ENCODE results near the gene IFNB1. TPM values are rescaled to one million over a fixed set of nuclear protein-coding genes. Genes with fewer than 3 reads are reported as not detected.

IFNB1 gene
- total RNA-seq, 3 donors from 2014 or later = not detected

- intact Hi-C loops (cut with DNase I; ENCODE audit: low total_unique reads) = no loop called here
- Histone ChIP-seq H3K4me1 (no peaks in the 10 kb centered on the region), H3K36me3 (no peaks in the 10 kb centered on the region), H3K27me3 (no peaks in the 10 kb centered on the region), H3K27ac (no peak overlapping the region), H3K9me3 (no peaks in the 10 kb centered on the region), H3K4me3 (no peak overlapping the region)
- no peak for DNase-seq (ENCODE audit: low spot score in 2 of 2)
- TF ChIP-seq POLR2AphosphoS5 (IDR thresholded peaks at IDR 0.05) = no peak
- TF ChIP-seq CTCF (IDR thresholded peaks at IDR 0.05) = no peak
- TF ChIP-seq POLR2A (IDR thresholded peaks at IDR 0.05) = no peak
Observed at GRCh38 chr9:21070906-21071305, 6.8 kb downstream of the IFNB1 start.

- Histone ChIP-seq H3K4me3 (peak overlapping the region in 2 of 3 donors; percentile 4 to 44), H3K4me1 (no peaks in the 10 kb centered on the region), H3K27ac (no peak overlapping the region), H3K36me3 (no peaks in the 10 kb centered on the region), H3K27me3 (no peaks in the 10 kb centered on the region), H3K9me3 (no peaks in the 10 kb centered on the region)
- TF ChIP-seq CTCF (IDR thresholded peaks at IDR 0.05) (peak in 1 of 3 donors; percentile 13), POLR2A (IDR thresholded peaks at IDR 0.05) (no peak), POLR2AphosphoS5 (IDR thresholded peaks at IDR 0.05) (peak in 1 of 3 donors; percentile 15)
- intact Hi-C loops (cut with DNase I; ENCODE audit: low total_unique reads) = no loop called here
- peak in 1 of 2 donors; percentile 23 for DNase-seq (ENCODE audit: low spot score in 2 of 2)
Observed at GRCh38 chr9:21070171-21070571, 7.6 kb downstream of the IFNB1 start.

GRCh38 chr9:21060919-21061561 lies 16.7 kb downstream of the IFNB1 start:
- no peak for DNase-seq (ENCODE audit: low spot score in 2 of 2)
- TF ChIP-seq POLR2A (IDR thresholded peaks at IDR 0.05) = no peak
- TF ChIP-seq POLR2AphosphoS5 (IDR thresholded peaks at IDR 0.05) = no peak
- no peak for TF ChIP-seq CTCF (IDR thresholded peaks at IDR 0.05)
- H3K27ac ChIP-seq = no peak overlapping the region

GRCh38 chr9:21056931-21057330 lies 20.8 kb downstream of the IFNB1 start:
- Histone ChIP-seq H3K4me3 (no peak overlapping the region), H3K27ac (no peak overlapping the region), H3K9me3 (no peaks in the 10 kb centered on the region), H3K4me1 (no peaks in the 10 kb centered on the region), H3K27me3 (no peaks in the 10 kb centered on the region), H3K36me3 (no peaks in the 10 kb centered on the region)
- TF ChIP-seq CTCF (IDR thresholded peaks at IDR 0.05) = no peak
- no peak for TF ChIP-seq POLR2AphosphoS5 (IDR thresholded peaks at IDR 0.05)
- TF ChIP-seq POLR2A (IDR thresholded peaks at IDR 0.05) = no peak
- no peak for DNase-seq (ENCODE audit: low spot score in 2 of 2)
- intact Hi-C loops (cut with DNase I; ENCODE audit: low total_unique reads) = no loop called here

More at GRCh38 chr9:21060919-21061561, 16.7 kb downstream of the IFNB1 start:
- H3K4me1 ChIP-seq = no peaks in the 10 kb centered on the region
- no peaks in the 10 kb centered on the region for H3K36me3 ChIP-seq
- H3K4me3 ChIP-seq = no peak overlapping the region
- H3K9me3 ChIP-seq = no peaks in the 10 kb centered on the region
- intact Hi-C loops (cut with DNase I; ENCODE audit: low total_unique reads) = loop anchor here (10.0 kb wide), 1 partner anchor 1036 kb away; no protein-coding TSS in a partner anchor
- H3K27me3 ChIP-seq = no peaks in the 10 kb centered on the region

- intact Hi-C loops (cut with DNase I; ENCODE audit: low total_unique reads) = no loop called here
- no peaks in the 10 kb centered on the region for H3K4me1 ChIP-seq
- no peak for DNase-seq (ENCODE audit: low spot score in 2 of 2)
- H3K27ac ChIP-seq = no peak overlapping the region
- H3K9me3 ChIP-seq = no peaks in the 10 kb centered on the region
- no peak for TF ChIP-seq POLR2A (IDR thresholded peaks at IDR 0.05)
- no peak for TF ChIP-seq POLR2AphosphoS5 (IDR thresholded peaks at IDR 0.05)
- no peak for TF ChIP-seq CTCF (IDR thresholded peaks at IDR 0.05)
- no peak overlapping the region for H3K4me3 ChIP-seq
- H3K27me3 ChIP-seq = no peaks in the 10 kb centered on the region
- no peaks in the 10 kb centered on the region for H3K36me3 ChIP-seq
Observed at GRCh38 chr9:21053851-21054250, 23.9 kb downstream of the IFNB1 start.
